NCI-H82 treated with DMSO at 0.1 percent for 48 hours (cell line): ENCODE results near the gene EEPD1.

Experiments used
- DNase-seq: peaks from one replicate; lab custom pipeline; 2025; ENCODE audit not compliant: unreplicated experiment; lab: John Stamatoyannopoulos, UW

EEPD1 gene

DNA sequence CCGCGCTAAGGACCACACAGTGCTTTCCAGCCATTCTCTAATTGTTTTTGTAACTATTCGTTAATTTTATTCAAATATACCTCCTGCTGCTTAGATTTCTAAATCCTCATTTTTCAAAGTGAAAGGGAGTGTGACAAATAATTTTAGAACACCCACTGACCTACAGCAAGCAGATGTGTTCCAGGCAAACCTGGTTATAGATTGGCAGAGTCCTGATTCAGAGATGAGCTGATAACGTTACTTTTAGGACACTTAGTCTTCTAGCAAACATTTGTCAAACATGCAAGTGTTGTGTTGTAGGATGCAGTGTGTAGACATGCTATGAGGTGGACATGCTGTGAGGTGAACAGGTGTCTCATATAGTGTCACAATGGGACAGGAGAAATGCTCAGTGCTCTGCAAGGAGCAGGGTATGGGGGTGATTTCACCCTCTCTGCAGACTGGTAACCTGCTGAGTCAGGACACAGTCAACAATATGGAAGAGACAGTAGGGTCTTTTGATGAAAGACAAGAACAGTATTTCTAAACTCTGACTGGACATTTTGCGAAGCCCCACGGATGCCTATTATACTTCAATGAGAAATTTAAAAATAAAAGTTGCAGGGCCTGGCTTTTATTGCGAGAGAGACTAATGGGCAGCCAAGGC lies 144.4 kb downstream of the EEPD1 start:
- DNase-seq = no peak

DNA sequence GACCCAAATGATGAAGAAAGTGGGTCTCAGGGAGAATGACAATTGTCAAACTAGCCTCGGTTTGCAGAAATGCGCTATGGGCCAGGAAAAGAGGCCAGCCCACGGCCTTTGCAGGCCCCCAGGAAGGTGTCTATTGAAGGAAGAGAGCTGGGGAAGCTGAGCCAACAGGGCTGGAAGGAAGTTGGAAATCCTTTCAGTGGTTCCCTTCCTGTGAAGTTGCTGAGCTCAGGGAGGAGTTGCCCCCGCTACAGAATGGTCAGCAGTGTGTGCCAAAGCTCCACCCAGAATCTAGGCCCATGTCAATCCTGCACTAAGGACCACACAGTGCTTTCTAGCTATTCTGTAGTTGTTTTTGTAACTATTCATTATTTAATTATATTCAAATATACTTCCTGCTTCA lies 145.1 kb downstream of the EEPD1 start:
- no peak for DNase-seq

- DNase-seq = no peak
Observed at GRCh38 chr7:36299223-36299774, 146.2 kb downstream of the EEPD1 start.

DNA sequence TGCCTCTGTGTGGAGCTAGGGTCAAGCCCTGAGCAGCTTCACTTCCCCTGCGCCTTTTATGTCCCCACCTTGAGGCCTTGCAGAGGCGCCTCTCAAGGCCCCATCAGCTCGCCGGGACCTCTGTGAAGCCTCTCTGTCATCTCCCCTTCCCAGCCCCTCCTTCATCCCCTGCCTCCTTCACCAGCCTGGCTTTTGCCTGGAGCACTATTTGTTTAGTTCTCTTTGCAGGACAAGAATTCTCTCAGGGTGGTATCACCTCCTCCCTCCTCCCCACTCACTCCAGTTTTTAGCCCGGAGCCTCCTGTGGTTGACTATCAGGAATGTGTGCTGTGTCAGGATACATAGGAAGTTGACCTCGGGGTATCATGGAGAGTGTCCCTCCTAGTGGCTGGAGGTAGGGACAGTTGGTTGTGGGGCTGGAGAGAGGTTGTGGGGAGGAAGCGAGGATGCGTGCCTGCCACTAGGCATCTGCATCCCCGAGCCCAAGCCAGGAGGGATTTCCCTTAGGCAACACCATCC lies 146.8 kb downstream of the EEPD1 start:
- DNase-seq = no peak

DNA sequence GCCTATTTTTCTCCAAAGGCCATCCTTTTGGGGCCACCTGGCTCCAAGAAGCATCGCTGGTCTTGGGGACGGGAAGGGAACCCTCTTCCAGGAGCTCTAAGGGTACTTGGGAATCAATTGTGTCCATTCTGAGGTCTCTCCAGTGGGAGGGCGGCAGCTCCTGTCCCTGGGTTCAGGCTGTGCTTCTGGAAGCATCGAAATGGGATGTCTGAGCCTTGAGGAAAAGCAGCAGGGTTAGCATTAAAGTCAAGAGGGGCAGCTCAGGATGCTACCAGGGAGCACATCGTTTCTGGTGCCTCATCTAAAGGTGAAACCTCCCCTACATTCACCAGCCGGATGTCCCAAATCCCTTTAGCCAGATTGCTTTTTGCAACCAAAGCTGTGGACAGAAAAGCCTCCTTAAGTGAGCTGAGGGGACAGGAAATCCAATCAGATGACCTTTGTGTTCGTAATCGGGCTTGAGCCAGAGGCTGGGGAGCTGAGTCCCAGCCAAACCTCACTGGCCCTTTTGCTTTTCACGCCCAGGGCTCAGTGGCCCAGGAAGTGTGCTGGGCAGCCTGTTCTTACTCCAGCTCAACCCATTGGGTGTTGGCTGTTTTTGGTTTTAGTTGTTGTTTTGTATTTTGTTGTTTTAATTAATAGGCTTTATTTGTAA lies 147.8 kb downstream of the EEPD1 start:
- DNase-seq = peak; percentile 64

- DNase-seq = no peak
Observed at GRCh38 chr7:36301914-36302771, 149.1 kb downstream of the EEPD1 start.

DNA sequence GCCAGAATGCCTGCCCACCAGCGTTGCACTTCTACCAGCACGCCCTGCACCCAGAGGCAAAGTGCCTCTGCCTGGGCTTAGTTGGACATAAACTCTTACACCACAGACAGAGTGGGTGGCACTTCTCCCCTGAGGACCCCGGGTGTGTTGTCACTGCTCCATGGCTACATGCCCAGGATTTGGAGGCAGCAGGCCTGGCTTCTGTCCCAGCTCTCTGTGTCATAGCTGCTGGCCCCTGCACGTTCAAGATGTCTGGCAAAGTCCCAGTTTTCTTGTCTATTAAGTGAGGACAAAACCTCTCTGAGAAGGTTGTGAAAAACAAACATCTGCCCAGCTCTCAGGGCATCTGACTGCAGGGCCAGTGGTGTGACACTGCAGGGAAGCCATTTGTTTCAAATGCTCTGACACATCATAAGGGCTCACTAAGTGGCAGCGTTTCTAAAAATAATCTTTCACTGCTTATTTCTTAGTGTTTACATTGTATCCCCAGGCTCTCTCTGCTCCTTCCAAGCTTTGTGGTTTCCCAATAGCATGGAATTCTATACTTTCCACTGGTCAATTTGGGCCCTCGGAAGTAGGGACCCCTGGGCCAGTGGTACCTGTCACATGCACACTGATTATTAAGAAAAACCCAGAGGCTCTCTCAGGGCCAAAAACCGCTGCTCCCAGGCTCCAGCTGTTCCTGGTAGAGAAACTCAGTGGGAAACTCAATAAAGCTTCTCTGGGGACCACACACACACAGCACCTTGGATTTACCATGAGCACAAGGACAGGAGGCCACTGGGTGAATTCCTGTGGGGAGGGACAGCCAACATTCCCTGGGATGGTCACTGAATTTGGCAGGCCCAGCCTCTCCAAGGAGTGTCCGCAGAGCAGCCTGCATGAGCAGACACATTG lies 150.4 kb downstream of the EEPD1 start:
- DNase-seq = no peak

GRCh38 chr7:36304099-36304425 lies 151.0 kb downstream of the EEPD1 start:
- no peak for DNase-seq

GRCh38 chr7:36305226-36305625 lies 152.2 kb downstream of the EEPD1 start:
- DNase-seq = no peak

GRCh38 chr7:36305648-36306047 lies 152.6 kb downstream of the EEPD1 start:
- no peak for DNase-seq

- no peak for DNase-seq
Observed at GRCh38 chr7:36306222-36306621, 153.2 kb downstream of the EEPD1 start.

- DNase-seq = no peak
Observed at GRCh38 chr7:36306722-36307121, 153.7 kb downstream of the EEPD1 start.

DNA sequence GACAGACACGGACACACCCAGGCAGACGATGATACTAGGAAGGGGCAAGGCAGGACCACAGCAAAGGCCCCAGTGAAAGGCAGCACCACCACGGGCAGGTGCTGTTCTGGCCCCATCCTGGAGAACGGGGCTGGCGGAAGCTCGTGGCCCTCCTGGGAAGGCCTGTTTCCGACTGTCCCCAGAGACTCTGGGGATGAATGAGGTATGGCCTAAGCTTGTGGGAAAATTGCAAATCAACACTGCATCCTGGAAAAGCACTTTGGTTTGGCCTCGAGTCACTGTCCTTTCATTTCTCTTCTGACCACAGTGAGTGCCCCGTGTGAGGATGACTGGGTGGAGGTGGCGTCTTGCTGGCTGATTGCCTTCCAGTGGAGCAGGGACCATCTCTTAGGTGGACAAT lies 155.0 kb downstream of the EEPD1 start:
- DNase-seq = no peak

DNA sequence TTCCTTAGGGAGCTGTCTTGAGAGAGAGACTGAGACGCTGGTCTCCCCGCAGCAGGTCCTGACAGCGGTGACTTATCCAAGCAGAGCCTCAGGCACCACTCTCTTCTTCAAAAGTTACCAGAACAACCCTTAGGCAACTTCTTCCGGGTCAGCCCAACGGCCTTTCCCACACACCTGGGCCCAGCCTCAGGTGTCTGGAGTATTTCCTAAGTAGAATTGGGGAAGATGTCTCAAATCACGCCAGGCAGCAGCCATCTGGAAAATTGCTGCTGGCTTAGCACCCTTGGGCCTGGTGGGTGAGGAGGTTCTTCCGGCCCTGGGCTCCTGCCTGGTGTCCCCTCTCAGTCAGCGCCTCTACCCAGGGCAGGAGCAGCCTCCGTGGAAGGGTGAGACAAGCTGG lies 156.2 kb downstream of the EEPD1 start:
- no peak for DNase-seq

- DNase-seq = no peak
Observed at GRCh38 chr7:36309716-36310115, 156.7 kb downstream of the EEPD1 start.

- DNase-seq = no peak
Observed at GRCh38 chr7:36310897-36311296, 157.8 kb downstream of the EEPD1 start.

- DNase-seq = no peak
Observed at GRCh38 chr7:36311539-36311938, 158.5 kb downstream of the EEPD1 start.

DNA sequence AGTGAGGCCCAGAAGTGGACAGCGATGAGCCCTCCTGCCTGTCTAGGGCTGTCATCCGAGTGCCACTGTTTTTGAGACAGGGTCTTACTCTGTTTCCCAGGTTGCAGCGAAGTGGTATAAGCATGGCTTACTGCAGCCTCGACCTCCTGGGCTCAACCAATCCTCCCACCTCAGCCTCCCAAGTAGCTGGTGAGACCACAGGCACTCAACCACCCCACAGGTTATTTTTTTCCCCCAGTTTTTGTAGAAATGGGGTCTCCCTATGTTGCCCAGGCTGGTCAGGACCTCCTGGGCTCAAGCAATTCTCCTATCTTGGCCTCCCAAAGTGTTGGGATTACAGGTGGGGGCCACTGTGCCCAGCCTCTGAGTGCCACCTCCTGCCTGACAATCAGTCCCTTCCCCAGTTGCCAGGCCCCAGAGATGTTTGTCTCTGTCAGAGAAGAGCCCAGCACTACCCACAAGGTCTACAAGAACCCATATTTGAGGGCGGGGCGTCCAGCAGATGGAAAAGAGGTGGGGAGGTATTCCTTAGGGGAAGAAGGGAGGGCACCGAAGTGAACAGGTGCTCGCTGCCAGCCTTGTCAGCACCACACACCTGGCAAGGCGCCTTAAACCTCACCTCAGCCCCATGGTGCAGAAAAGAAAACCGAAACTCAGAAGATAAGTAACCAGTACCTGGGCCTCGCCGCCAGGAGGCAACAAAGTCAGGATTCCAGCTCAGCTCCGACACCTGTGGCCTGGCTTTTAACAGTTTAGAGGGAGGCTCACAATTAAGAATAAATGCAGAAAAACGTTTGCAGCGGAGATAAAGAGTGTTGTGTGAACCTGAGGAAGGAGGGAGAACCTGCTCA lies 159.2 kb downstream of the EEPD1 start:
- DNase-seq = peak; percentile 4

DNA sequence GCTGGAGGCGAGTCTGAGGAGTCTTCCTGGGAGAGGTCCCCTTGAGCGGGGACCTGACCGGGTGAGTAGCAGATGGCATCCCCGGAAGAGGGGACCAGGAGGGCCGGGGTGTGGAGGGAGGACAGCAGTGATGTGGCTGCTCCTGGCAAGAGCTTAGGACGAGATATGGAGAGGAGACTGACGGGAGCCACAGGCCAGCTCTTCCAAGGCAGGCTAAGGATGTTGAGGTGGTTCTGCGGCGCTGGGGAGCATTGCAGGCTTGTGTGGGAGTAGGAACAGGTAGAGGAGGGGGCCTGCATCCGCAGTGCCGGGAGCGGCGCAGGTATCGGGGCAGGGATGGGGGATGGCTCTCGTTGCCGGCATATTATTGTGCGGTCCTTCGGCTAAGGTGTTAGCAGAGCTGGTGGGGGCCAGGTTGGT lies 159.9 kb downstream of the EEPD1 start:
- DNase-seq = no peak

GRCh38 chr7:36313607-36314006 lies 160.6 kb downstream of the EEPD1 start:
- DNase-seq = no peak
